GM03348 (cell line): ENCODE measurements around the gene VDAC1.

ENCODE experiments used
- DNase-seq: peaks from one replicate; pipeline ENCODE4 v3.0.0; 2012; ENCODE audit warnings: low spot score

Gene VDAC1

DNA sequence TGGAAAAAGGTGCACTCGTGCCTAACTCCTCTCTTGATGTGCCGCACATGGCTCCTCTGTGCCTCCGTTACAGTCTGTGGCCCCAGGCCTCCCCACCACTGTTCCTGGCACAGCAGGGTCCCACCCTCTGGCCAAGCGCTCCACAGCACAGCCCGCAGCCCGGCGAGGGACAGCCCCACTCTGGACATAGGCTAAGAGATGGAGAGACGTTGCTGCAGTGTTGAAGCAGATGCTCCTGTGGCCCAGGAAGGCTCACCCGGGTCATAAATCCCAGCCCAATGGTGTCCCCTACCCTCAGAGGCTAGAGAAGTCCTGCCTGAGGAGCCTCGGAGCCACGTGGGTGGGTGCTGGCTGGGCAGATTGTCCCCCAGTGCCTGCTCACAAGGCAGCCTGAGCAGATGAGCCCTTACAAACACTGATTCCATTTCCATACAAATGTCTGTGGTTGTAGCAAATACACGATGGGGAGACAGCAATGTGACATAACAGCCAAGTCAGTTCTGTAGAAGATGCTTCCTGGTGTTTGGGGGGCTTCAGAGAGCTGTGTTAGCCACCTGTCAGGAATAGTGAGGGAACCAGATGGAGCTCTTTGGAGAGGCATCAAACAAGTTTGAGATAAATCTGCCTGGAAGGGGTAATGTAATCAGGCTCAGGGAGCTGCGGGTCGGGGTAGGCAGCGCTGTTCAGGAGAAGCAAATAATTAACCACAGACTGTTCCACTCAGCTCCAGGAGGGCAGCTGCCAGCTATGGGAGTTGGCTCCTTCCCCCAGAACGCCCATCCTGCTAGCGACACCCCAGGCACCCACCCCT, 78.1 kb downstream of the VDAC1 start:
- DNase-seq = no peak

GRCh38 chr5:133925866-133926488, 78.8 kb downstream of the VDAC1 start:
- DNase-seq = no peak

DNA sequence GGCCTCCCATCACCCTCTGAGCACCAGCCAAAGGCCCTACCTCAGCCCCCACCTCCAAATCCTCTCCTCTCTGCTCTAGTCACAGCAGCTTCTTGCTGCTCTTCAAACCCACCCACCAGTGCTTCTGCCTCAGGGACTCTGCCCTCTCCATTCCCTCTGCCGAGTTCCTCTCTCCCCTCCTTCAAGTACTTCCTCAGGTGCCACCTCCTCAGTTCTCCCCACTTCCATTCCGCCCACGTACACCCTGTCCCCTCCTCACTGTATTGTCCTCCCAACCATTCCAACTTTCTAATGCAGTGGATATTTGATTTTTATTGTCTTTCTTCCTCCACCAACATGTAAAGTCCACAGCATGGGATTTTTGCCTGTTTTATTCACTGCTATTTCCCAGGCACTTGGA, 79.5 kb downstream of the VDAC1 start:
- DNase-seq = no peak

DNA sequence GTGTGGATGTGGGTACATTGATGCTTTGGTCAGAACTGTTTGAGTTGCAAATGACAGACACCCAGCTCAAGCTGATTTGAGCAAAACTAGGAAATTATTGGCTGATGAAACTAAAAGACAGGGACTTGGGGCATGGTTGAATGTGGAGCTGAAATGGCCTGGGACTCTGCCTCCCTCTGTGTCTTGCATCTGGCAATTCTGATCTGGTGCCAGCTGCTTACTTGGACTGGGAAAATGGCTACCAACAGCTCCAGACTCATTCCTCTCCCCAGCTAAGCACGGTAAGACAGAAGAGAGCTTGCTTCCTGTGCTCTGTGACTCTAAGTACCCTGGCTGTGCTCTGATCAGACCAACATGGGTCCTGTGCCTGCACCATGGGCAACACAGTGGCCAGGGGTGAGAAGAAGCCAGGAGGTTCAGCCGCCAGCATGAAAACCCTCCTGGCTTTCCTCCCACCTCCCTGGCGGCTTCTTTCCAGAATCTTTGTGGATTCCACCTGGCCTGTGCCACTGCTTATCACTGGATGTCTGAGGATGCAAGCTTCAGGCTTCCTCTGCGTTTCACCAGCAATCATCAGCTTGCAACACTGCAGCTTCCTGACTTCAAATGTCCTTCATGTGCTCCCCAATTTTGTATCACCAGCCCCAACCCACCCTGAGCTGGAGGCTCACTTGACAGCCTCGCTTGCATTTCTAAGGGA, 80.4 kb downstream of the VDAC1 start:
- peak; percentile 35 for DNase-seq

DNA sequence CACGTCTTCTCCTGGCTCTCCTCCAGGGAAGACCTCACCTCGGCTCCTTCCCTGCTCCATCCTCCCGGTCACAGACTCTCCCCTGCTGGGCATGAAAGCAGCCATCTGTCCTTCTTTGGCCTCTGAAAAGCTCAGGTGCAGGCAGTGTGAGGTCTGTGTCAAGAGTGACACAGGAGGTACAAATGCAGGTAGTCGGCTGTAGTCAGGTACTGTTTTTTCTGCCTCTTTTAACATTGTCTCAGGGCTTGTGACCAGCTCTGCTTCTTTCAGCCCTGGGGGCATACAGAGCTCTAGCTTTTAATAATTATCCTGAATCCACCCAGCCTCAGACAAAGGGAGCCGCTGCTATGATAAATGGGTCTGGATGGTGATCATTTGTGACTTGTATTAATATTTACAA, 82.8 kb downstream of the VDAC1 start:
- DNase-seq = no peak
